Astrocyte (in vitro differentiated cells and primary cell): ENCODE measurements around the gene GRB7.

Experiments used
- CTCF ChIP-seq: IDR thresholded peaks from 2 replicates; pipeline ENCODE4 v1.5.1; 2011; ENCODE audit warnings: low read depth, mild to moderate bottlenecking, inconsistent platforms, low read length, moderate library complexity; ENCODE audit not compliant: insufficient read depth
- EZH2 ChIP-seq: IDR thresholded peaks from 2 replicates; pipeline ENCODE4 v1.6.1; 2012; ENCODE audit warnings: mild to moderate bottlenecking, low read length, inconsistent platforms; ENCODE audit not compliant: insufficient read depth

- TF ChIP-seq CTCF (no peak), EZH2 (no peak)
Observed at GRCh38 chr17:39755554-39756379, 18.0 kb downstream of the GRB7 start.
